IMR-90 (cell line): Measurements from ENCODE around the gene TUBB6.

Experiments used
- BHLHE40 ChIP-seq: fragments of 150-350 bp; IDR thresholded peaks from 2 replicates; pipeline ENCODE4 v1.6.1; 2016; ENCODE audit warnings: mild to moderate bottlenecking, low read depth, low read length
- CTCF ChIP-seq: conservative IDR thresholded peaks from 2 replicates; pipeline ENCODE4 v1.5.1; 2012; ENCODE audit warnings: mild to moderate bottlenecking, low read depth, low read length, improper control_type of control experiment
- ELK1 ChIP-seq: fragments of 150-350 bp; IDR thresholded peaks from 2 replicates; pipeline ENCODE4 v1.6.1; 2016; ENCODE audit warnings: low read depth, mild to moderate bottlenecking, low read length, moderate library complexity, borderline replicate concordance
- MXI1 ChIP-seq: IDR thresholded peaks from 2 replicates; pipeline ENCODE4 v1.6.1; 2012; ENCODE audit warnings: low read depth, mild to moderate bottlenecking, low read length, moderate library complexity, borderline replicate concordance
- POLR2A ChIP-seq: IDR thresholded peaks from 2 replicates; pipeline ENCODE4 v1.6.1; 2012; ENCODE audit warnings: mild to moderate bottlenecking, low read depth, low read length
- RCOR1 ChIP-seq: IDR thresholded peaks from 2 replicates; pipeline ENCODE4 v1.6.1; 2012; ENCODE audit warnings: mild to moderate bottlenecking, low read length, improper control_type of control experiment; ENCODE audit not compliant: insufficient replicate concordance
- RFX5 ChIP-seq: IDR thresholded peaks from 2 replicates; pipeline ENCODE4 v1.8.0; 2012; ENCODE audit warnings: low read depth, mild to moderate bottlenecking, low read length, moderate library complexity
- SMC3 ChIP-seq: fragments of 150-350 bp; IDR thresholded peaks from 2 replicates; pipeline ENCODE4 v1.6.1; 2016; ENCODE audit warnings: low read depth, mild to moderate bottlenecking, antibody characterized with exemption, low read length, moderate library complexity
- USF2 ChIP-seq: fragments of 150-350 bp; IDR thresholded peaks from 2 replicates; pipeline ENCODE4 v1.6.1; 2017; ENCODE audit warnings: mild to moderate bottlenecking, antibody characterized with exemption, low read length, low read depth

GRCh38 chr18:12347895-12348294, 39.9 kb downstream of the TUBB6 start:
- TF ChIP-seq CTCF, result no peak
- no peak for TF ChIP-seq POLR2A
- no peak for TF ChIP-seq RFX5
- TF ChIP-seq USF2, result no peak
- TF ChIP-seq BHLHE40, result no peak
- TF ChIP-seq MXI1, result no peak
- TF ChIP-seq RCOR1, result no peak
- no peak for TF ChIP-seq ELK1
- TF ChIP-seq SMC3, result no peak
